Stimulated activated CD4-positive, alpha-beta T cell treated with anti-CD3 and anti-CD28 coated beads, Interleukin-12 subunit alpha, Interleukin-12 subunit beta, amount 100 ng/mL, for 24 hours (primary cell): ENCODE data around the gene SAMD10.
"Not testable (repeated sequence)": the region's sequence is repeated elsewhere in the genome, so short reads cannot be mapped to it uniquely, and the experiment has no call there.

Experiments used
- DNase-seq, 2 experiments: peaks; one replicate each; pipeline ENCODE4 v3.0.0-alpha.2; 2020; ENCODE audit warnings: low read depth in 2 of 2

SAMD10 gene

GRCh38 chr20:63941282-63942081 lies 38.0 kb downstream of the SAMD10 start:
- peak; percentile 35 to 63 for DNase-seq

DNA sequence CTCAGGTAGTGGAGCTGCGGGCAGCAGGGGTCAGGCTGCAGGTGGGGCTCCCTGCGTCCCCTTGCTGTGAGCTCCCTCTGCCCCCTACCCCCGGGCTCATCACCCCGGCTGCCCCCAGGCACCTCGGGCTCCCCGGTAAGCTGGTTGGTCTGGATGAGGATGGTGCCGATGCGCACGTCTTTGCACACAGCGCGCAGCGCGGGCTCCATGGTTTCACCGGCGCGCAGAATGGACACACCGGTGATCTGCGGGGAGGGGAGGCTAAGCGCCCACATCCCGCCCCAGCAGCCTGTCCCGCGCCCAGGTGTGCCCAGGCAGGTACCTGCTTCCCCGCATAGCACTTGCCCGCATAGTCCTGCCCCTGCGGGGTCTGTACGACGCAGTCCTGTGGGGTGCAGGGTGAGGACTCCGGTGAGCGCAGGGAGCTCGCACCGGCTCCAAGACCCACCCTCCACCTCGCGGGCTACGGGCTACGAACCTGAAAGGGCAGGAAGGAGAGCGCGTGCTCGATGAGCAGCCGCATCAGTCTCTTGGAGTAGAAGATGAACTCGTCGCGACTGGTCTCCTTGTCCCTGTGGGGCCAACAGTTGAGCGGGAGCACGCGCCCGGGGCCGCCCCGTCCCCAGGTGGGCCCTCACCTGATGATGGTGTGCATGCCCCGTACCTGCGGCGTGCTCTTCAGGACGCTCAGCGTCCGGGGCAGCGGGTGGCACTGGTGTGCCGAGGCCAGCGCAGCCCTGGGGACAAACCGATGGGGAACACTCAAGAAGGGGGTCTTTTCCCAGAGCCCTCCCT lies 38.8 kb downstream of the SAMD10 start:
- no peak for DNase-seq

GRCh38 chr20:63940071-63940471 lies 39.4 kb downstream of the SAMD10 start:
- no peak for DNase-seq

- no peak for DNase-seq
Measured at GRCh38 chr20:63939061-63939935, 40.1 kb downstream of the SAMD10 start.

DNA sequence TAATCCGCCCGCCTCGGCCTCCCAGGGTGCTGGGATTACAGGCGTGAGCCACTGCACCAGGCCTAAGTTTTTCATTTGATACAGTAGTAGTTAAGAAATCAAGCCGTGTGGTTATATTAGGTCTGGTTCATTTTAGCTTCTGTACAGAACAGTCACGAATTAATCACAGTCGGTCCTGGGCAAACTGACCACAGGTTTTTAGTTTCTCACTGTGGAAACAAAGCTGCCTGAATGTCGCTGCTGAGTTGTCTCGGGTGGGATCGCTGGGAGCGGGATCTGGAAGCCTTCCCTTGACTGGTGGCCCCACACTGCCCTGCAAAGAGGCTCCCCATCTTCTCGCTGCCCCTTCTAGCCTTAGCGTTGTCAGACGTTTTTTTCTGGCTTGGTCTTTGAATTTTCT lies 41.8 kb downstream of the SAMD10 start:
- no peak for DNase-seq

DNA sequence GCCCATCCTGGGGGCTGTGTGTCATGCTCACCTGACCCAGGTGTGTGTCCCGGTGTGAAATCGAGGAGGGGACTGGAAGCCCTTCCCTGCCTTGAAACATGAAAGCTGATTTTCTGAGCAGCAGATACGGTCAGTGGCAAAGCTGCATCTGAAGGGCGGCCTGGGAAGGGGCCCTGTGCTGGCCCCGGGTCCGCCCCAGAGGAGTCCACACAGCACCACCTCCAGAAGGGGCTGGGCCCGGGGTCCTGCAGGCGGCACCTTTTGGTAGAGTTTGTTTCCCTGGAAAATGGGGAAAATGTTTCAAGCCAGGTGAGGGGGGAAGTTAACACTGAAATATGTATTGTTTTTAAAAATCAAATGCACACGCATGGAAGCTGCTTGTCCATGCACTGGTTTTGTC lies 44.0 kb downstream of the SAMD10 start:
- DNase-seq: no peak

DNA sequence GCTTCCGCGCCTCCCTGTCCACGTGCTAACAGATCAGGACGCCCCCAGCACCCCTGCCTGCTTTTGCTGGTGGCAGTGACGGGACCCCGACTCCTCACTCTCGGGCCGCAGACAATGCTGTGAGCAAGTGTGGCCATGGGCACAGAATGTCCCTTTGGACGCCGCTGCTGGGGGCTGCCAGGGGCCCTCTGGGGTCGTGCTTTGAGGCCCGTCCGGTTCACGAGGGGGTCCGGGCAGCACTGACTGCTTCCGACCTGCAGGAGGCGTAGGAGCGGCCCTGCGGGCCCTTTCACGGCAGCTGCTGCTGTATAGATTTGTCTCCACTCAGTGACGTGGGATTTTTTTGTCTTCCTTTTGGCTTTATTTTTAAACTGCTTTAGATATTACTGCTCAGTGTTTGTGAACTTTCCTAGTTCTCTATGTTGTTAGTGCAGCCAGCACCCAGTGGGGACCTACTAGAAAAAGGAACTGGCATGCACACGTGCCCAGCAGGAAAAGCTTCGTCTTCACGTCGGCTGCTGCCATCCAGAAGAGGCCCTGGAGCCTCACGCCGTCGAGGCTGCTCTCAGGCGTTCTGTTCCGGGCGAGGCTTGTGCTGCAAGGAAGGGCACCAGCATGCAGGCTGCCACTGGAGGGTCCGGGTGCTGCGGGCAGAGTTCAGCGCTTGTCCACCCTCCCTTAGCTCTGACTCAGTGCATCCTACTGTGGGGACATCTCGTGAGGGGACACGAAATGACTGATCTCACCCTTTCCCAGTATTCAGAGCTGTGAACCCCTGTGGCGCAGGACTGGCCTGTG lies 45.0 kb downstream of the SAMD10 start:
- DNase-seq: no peak

GRCh38 chr20:63933646-63934045 lies 45.8 kb downstream of the SAMD10 start:
- DNase-seq: no peak

DNA sequence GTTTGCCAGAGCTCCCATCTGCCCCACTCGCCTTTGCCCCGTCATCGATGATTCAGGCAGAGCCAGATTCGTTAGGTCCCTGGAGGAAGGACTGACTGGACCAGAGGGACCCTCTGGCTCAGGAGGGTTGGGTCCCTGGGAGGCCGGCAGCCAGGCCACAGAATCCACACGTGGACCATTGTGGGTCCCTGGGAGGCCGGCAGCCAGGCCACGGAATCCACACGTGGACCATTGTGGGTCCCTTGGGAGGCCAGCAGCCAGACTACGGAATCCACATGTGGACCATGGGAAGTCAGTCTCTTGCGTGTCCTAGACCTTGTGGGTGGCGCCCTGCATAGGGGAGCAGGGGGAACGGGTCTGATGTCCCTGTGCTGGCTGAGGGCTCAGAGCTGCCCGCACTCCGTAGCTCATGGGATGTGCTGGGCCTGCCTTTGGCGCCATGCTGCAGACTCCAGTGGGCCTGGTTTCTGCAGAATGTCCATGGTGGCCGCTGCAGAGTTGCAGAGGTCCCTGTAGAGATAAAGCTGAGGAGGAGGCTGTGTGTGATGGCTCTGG lies 46.8 kb downstream of the SAMD10 start:
- DNase-seq: no peak

DNA sequence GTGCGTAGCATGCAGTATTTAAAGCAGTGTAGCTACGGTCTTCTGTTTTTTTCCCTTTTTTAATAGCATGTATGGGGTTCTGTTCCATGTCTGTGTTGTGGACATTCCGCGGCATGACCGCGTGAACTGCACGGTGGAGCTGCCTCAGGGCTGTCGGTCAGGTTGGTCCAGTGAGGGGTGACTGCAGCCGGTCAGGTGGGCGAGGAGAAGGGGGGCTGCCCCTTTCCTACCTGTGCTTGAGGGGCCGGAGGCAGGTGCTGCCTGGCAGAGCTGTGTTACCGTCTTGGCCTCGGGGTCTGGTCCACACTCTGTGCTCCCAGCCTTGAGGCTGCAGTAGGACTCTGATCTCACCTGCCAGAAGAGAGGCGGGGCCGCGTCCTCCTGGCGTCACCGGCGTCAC lies 47.7 kb downstream of the SAMD10 start:
- DNase-seq: no peak

- no peak for DNase-seq
Measured at GRCh38 chr20:63930971-63931553, 48.4 kb downstream of the SAMD10 start.

- not testable (repeated sequence) for DNase-seq
Measured at GRCh38 chr20:63929473-63929883, 50.0 kb downstream of the SAMD10 start.

DNA sequence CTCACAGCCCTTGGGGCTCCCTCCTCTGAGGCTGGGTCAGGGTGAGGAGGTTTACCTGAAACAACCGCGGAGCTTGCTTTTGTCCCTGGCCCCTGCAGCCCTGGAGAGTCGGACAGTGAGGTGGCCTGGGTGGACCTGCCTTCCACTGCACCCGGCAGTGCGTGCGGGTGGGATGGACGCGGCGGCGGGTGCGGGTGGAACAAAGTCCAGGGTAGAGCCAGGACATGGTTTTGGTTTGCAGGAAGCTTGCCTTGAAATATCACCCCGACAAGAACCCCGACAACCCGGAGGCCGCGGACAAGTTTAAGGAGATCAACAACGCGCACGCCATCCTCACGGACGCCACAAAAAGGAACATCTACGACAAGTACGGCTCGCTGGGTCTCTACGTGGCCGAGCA lies 50.4 kb downstream of the SAMD10 start:
- DNase-seq: no peak

DNA sequence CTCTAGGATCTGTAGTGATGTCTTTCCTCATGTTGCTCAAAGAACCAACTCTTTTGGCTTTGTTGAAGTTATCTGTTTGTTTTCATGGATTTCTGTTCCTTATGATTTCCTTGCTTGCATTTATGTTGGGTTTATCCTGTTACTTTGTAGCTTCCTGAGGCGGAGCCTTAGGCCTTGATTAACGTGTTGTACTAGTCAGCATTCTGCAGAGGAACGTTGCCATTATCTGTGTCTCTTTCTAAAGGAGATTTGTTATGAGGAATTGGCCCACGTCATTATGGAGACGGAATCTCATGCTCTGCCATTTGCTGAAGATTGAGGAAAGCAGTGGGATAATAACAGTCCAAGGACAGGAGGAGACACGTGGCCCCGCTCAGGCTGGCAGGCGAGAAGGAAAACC lies 53.1 kb downstream of the SAMD10 start:
- DNase-seq: no peak

DNA sequence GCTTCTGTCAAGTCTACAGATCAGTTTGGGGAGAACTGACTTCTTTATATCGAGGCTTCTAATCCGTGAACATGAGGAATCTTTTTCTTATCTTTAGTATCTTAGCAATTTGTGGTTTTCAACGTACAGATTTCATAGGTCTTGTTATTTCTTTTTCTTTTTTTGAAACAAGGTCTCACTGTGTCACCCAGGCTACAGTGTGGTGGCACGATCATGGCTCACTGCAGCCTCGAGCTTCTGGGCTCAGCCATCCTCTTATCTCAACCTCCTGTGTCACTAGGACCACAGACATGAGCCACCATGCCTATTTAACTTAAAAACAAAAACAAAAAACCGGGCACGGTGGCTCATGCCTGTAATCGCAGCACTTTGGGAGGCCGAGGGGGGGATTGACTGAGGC lies 55.2 kb downstream of the SAMD10 start:
- DNase-seq: no peak
